GM12801 (cell line): ENCODE measurements around the gene PALB2.

Experiments
- CTCF ChIP-seq: IDR thresholded peaks from one replicate; pipeline ENCODE4 v1.5.1; 2011; ENCODE audit warnings: control low read depth; ENCODE audit not compliant: insufficient read length; ENCODE audit errors: extremely low read depth

PALB2 gene

GRCh38 chr16:23554536-23554935 lies 86.6 kb downstream of the PALB2 start:
- TF ChIP-seq CTCF, result no peak
